IPS-18c (cell line): ENCODE measurements around the gene TLE1.
"Not testable (repeated sequence)": the region's sequence is repeated elsewhere in the genome, so short reads cannot be mapped to it uniquely, and the experiment has no call there.

Experiments used
- H3K4me3 ChIP-seq: 2 replicates; pipeline ENCODE4 v1.7.0; 2013; ENCODE audit warnings: low read depth, mild to moderate bottlenecking, low read length, moderate library complexity; ENCODE audit not compliant: insufficient read depth
- H3K9me3 ChIP-seq: one replicate; pipeline ENCODE4 v1.6.1; 2013; ENCODE audit warnings: mild to moderate bottlenecking, low read length, moderate library complexity; ENCODE audit not compliant: control insufficient read depth, insufficient read depth

TLE1 gene

DNA sequence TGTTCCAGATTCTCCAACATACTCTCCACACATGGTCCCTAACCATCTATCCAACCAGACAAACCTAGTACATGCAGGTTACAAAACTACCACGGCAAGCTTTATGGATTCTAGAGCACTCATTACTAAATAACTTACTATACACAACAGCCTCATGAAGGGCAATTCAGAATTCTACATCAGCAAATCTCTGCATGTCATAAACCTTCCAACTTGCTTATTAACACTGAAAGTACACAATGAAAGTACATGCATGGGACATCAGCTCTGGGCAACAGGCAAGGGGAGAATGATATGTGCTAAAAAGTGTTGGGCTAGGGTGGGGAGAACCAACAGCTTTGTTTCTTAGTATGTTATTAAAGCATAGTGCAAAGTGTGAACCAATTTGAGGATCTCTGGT, 70.4 kb downstream of the TLE1 start:
- Histone ChIP-seq H3K4me3 (no peak overlapping the region), H3K9me3 (no peaks in the 10 kb centered on the region)

DNA sequence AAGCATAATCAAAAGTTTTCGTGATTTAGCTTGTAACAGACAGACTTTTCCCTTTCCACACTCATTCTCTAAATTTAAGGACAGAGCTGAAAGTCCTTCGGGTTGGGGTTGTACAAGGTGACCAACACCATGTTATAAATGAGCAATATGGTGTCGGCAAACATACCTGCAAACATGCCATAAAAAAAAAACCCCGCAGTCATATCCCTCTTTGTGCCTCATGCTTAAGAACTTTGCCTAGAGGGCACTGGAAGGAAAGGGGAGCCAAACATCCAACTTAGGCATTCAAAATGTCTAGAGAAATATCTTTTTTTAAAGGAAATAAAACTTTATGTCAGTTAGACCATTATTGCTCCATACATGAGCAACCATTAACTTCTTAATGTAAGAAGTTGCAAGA, 73.2 kb downstream of the TLE1 start:
- H3K9me3 ChIP-seq: no peaks in the 10 kb centered on the region

DNA sequence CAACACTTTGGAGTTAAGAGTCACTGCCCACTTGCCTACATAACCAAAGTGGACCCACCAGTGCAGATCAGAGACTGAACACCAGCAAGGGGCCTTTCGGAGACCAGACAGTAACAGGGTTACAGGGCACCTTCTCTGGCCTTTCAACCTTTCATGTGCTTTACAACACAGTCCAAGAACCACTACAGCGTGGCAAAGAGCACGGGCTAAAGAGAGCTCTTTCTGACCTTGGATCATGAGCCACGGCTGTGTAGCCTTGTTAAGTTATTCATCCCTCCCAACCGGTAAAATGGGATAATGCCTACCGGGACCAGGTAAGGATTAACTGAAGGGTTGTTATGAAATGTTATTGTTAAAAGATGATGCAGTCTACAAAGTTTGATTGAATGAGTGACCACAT, 75.0 kb downstream of the TLE1 start:
- Histone ChIP-seq H3K4me3 (no peak overlapping the region), H3K9me3 (no peaks in the 10 kb centered on the region)

More for the DNA sequence above, 73.2 kb downstream of the TLE1 start:
- H3K4me3 ChIP-seq: no peak overlapping the region

DNA sequence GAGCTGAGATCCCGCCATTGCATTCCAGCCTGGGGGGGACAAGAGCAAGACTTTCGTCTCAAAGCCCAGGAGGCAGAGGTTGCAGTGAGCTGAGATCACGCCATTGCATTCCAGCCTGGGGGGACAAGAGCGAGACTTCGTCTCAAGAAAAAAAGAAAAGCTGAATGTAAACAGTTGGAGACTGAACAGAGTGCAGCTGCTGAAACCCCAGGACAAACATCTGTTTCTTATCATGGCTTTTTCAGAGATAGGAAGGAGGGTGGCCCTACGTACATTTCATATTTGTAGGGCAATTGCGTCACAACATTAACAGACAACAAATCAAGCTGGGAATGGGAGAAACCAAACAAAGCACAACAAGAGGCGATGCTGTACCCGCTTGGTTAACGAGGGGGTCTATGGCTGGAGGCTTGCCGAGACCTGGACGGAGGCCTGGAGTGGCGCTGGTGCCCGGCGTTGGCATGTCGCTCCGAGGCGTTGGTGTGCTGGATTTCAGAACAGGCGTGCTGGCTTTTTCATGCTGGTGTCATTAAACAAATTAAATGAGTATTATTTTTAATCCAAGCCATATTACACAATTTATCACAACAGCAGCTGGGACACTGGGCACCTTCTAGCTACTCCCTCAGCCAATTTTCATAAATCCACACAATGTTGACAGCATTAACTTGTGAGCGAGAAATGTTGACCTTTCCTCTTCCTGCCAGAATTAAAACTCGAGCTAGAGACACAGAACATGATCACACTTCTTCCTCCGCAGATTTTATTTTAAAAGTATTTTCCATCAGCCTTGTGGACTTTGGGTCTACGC, 76.1 kb downstream of the TLE1 start:
- no peak overlapping the region for H3K4me3 ChIP-seq
- no peaks in the 10 kb centered on the region for H3K9me3 ChIP-seq

DNA sequence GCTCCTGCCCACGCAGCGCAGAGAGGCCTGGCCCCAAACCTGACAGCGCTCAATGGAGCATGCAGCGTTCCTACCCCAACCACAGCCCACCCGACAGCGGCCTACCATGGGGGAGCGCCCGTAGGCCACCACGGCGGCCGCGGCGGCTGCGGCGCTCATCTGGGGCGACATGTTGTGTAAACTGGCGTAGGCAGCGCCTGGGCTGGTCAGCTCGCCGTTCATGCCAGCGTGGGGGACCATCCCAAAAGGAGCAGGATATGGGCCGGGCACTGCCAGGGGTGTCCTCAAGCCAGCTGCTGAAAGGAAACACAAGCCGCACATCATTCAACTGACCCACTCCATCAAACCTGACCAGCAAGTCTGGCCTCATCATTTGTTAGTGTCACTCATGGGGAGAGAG, 77.7 kb downstream of the TLE1 start:
- Histone ChIP-seq H3K9me3 (no peaks in the 10 kb centered on the region), H3K4me3 (no peak overlapping the region)

DNA sequence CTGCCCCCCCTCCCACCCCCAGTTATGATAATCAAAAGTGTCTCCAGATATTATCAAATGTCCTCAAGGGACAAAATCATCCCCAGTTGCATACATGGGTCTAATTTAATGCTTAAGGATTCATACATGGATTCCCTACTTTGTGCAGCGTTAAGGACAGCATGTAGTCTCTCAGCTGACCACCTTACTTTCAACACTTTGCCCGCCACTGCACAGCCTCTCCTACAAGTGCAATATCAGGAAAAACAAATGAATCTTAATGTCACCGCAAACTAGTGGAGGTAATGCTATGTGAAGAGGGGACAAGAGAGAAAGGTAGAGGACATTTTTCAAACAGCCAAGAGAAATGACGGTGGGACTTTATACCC, 78.6 kb downstream of the TLE1 start:
- no peaks in the 10 kb centered on the region for H3K9me3 ChIP-seq

DNA sequence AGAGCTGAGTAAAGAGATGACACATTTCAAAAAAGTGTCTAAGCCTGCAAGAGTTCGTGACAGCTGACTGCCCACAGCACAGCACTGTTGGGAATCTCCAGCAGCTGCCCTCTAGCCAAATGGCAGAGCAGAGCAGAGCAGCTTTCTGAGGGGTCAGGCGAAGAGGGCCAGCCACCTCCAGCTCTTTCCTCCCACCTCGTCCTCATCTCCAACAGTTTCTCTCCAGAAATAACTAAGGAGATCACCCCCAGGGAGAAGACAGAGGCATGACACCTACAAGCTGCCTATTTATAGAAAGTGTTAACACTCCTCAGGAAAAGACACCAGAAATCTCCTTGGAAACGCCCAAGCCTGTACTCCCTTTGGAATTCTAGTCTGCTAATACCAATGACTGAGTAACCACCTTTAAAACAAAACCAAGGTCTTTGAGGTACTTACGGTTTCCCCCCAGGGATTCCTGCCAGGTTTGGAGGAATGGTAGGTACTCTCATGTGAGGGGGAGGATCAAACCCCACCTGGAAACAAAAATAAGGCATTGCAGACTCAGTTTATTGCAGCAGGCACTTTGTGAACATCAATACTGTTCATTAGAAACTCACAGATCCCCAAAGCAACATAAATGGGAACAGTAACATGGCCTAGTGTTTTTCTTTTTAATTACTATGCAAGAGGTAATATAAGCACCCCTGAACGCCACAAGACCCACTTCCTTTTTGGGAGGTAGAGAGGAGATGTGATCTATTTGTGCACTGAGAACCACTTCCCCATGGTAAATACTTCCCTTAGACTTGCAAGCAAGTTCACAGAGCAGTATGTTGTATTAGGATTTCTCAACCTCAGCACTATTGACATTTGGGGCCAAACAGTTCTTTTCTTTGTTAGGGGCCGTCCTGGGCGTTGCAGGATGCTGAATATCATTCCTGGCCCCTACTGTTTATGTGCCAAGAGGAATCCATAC, 79.3 kb downstream of the TLE1 start:
- Histone ChIP-seq H3K9me3 (no peaks in the 10 kb centered on the region), H3K4me3 (no peak overlapping the region)

More for the DNA sequence above, 78.6 kb downstream of the TLE1 start:
- no peak overlapping the region for H3K4me3 ChIP-seq

DNA sequence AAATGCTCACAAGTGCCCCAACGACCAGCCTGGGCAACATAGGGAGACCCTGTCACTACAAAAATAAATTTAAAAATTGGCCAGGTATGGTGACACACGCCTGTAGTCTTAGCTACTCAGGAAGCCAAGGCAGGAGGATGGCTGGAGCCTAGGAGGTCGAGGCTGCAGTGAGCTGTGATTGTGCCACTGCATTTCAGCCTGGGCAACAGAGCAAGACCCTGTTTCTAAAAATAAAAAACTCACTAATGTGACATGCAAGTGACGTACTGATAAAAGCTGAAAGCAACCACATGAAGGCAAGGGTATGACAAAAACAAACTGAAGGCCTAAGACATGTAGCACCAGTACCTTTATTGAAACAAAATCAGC, 81.1 kb downstream of the TLE1 start:
- Histone ChIP-seq H3K4me3 (no peak overlapping the region), H3K9me3 (no peaks in the 10 kb centered on the region)

- Histone ChIP-seq H3K4me3 (no peak overlapping the region), H3K9me3 (no peaks in the 10 kb centered on the region)
Measured at GRCh38 chr9:81607593-81608288, 81.6 kb downstream of the TLE1 start.

- not testable (repeated sequence) for H3K4me3 ChIP-seq, H3K9me3 ChIP-seq
Measured at GRCh38 chr9:81606261-81606660, 83.1 kb downstream of the TLE1 start.

DNA sequence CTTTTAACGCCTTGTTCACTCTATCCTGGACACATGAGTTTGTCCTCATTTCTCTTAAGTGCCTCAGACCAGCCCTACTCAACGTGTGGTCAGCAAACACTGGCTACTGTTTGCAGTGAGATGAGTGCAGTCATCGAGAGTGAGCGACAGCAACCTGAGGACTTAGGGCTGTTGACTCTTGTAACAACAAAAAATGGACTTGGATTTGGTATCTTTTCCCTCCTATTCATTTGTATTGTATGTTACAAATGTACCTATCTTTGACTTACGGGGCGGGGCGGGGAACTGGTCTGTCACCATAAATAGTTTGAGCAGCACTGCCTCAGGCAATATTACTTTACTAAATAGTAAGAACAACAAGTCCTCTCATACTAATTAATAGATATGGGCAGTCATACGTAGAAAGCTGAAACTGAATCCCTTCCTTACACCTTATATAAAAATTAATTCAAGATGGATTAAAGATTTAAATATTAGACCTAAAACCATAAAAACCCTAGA, 84.1 kb downstream of the TLE1 start:
- Histone ChIP-seq H3K4me3 (no peak overlapping the region), H3K9me3 (no peaks in the 10 kb centered on the region)

DNA sequence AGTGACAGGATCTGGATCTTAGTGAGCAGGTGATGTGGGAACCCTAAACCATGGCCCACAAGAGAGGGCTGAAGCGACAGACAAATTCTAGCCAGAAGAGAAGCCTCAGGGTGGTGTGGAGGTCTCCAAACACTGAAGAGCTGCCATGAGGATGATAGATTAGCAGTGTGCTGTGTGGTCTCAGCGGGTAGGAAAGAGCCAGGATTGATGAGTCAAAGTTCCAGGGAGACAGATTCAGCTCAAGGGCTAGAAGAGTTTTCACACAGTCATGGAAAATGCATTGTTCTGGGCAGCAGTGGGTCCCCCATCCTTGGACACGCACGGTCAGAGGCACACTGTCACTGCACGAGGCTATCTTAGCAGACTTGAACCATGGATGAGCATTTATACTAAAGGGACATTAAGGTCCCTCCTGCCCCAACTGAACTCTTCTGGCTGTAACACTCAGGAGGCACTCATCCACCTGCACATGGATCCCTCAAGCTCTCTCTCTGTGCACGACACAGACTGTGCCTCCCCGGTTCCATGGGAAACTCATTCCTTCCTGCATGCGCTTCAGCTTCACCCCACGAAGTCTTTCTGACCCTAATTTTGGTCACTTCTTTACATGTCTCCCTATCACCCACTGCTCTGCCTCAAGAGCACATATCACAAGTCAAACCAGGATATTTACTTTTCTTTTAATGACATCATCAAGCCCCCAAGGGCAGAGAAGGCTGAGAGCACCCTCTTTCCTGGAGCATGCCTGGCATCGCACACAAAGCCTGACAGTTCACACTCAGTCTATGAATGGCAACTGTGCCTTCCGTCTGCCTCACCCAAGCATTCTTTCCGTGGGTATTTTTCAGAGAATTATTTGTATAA, 84.8 kb downstream of the TLE1 start:
- Histone ChIP-seq H3K4me3 (no peak overlapping the region), H3K9me3 (no peaks in the 10 kb centered on the region)

DNA sequence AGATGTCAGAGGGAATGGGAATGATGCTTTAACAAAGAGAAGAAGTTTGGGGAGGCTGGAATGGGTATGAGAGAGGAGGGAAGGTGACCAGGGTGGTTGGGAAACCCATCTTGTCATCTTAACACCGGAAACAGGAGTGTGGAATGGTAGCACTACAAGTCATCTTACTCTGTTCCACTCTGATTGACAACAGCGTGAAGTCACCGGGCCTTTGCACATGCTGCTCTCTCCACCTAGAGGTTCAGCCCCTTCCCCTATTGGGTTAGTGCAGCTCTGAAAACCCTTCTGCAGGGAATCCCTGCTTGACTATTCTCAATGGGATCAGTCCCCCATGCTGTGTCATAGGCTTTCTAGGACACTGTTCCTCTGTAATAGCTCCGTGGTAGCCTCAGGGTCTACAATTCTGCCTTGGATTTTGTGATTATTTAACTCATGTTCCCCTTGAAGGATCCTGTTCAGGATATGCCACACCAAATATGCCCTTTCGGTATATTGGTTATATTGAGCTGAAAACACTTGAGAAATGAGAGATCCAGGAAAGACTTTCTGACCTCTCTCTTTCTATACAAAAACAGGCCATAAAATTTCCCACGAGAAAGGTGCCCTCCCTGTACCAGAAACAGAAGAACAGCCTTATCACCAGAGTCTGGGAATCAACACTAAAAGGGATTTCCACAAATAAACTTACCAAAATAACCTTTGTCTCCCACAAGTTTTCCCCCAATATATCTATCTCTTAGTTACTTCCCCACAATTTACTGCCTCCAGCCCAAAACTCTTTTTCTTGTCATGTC, 86.3 kb downstream of the TLE1 start:
- H3K9me3 ChIP-seq: no peaks in the 10 kb centered on the region
- H3K4me3 ChIP-seq: no peak overlapping the region

- H3K4me3 ChIP-seq: no peak overlapping the region
- H3K9me3 ChIP-seq: no peaks in the 10 kb centered on the region
Measured at GRCh38 chr9:81601639-81602623, 87.4 kb downstream of the TLE1 start.

DNA sequence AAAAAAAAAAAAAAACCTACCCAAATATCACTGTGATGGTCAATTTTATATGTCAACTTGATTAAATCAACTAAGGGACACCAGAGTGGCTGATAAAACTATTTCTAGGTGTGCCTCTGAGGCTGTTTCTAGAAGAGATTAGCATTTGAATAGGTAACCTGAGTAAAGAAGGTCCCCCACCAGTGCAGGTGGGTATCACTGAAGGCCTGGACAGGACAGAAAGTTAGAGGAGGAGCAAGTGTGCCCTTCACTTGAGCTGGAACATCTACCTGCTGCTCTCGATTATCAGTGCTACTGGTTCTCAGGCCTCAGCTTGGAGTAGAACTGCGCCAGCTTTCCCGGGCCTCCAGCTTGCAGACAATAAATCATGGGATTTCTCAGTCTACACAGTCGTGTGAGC, 88.7 kb downstream of the TLE1 start:
- no peak overlapping the region for H3K4me3 ChIP-seq

More for the DNA sequence above, 88.7 kb downstream of the TLE1 start:
- H3K9me3 ChIP-seq: no peaks in the 10 kb centered on the region
